GM11168 (cell line): ENCODE data around the gene NLGN4Y.
"Not testable (repeated sequence)": the region's sequence is repeated elsewhere in the genome, so short reads cannot be mapped to it uniquely, and the experiment has no call there.

Experiments
- in situ Hi-C: fragments of 300-500 bp; cut with MboI; formaldehyde crosslinking; loops from one replicate; pipeline ENCODE4 v1.12.0; 2022; ENCODE audit warnings: low sequenced_read_pairs; ENCODE audit not compliant: unreplicated experiment

The NLGN4Y gene

DNA sequence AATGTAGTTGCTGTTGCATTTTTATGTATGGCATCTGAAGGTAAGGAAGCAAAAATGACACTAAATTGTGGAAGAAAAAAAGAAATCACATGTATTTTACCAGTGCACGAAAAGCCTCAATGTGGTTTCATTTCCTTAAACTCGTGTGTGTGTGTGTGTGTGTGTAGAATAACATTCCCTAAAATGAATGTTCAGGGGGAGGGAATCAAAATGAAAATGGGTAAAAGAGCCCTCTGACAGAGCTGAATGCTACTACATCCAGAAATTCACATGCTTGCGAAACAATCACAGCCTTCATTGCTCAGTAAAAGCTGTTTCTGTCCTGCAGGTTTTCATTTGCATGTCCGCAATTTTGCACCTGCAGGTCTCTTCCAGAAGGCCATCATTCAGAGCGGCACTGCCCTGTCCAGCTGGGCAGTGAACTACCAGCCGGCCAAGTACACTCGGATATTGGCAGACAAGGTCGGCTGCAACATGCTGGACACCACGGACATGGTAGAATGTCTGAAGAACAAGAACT lies 305.1 kb downstream of the NLGN4Y start:
- in situ Hi-C loops = no loop called here

DNA sequence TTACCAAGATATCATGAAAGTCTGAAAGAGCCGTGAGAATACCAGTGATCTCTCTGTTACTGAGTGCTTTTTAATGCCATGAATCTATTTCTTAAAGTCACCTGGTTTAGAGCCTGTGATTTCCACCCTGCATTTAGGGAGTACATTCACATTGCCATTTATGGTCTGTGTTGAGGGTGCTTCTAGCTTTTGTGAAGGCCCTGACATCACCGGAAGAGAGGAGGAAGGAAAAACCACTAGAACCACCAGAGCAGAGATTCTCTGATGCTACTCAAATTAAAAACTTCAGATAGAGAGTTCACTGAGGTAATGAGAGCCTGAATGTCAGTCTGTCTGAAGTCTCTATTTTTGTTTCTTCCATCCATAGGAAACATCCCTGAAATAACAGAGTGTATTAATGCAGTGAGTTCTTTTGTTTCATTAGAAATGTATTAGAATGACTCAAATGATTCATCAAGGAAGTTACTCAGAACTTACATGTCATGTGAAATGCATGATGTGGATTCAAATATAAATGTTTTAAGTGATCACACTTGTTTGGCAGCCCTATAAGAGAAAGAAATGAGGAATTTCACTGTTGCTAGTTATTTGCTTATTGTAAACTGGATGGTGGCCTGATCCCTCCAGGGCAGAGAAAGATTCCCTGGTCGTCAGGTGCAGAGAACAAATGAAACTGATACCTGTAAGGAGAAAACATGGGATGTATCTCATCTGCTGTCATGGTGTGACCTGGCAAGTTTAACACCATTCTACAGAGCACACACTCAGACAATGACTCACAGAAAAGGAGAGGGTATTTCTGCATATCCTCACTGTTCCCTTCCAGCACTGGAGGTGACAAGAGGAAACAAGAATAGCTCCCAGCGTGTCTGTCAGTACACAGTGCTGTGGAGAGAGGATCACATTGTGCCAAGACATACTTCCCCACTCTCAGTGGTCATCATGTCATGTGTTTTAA lies 310.1 kb downstream of the NLGN4Y start:
- in situ Hi-C loops = no loop called here

DNA sequence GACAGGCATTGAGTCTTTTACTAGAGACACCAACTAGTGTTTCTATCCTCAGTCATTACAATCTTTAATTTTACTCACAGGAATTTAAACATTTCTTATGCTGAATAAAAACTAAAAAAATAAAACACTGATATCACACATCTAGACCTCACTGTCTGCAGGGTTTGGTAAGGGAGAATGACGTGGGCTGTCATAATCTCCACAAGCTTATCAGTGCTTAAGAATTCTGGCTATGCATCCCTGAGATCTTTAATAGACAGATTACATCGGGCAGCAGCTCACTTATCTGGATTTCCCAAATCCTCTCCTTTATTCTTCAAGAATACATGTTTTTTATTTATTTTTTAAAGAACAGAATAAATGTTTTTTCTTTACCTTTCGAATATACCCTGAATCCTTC lies 313.1 kb downstream of the NLGN4Y start:
- in situ Hi-C loops = no loop called here

DNA sequence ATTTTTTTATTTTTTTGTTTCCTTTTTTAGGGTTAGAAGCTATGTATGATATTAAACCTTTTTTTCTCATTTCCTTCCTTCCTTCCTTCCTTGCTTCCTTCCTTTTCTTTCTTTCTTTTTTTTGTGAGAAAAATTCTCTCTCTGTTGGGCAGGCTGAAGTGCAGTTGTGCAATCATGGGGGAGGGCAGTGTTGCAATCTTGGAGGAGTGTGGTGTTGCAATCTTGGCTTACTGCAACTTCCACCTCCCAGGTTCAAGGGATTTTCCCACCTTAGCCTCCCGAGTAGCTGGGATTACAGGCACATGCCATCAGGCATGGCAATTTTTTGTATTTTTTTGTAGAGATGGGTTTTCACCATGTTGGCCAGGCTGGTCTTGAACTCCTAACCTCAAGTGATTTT lies 326.4 kb downstream of the NLGN4Y start:
- in situ Hi-C loops = no loop called here

DNA sequence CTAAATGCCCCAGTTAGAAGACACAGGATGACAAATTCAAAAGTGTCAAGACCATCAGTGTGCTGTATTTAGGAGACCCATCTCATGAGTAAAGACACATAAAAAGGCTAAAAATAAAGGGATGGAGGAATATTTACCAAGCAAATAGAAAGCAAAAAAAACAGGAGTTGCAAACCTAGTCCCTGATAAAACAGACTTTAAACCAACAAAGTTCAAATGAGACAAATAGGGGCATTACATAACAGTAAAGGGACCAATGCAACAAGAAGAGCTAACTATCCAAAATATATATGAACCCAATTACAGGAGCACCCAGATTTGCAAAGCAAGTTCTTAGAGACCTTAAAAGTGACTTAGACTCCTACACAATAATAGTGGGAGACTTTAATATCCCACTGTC lies 336.1 kb downstream of the NLGN4Y start:
- in situ Hi-C loops = no loop called here

DNA sequence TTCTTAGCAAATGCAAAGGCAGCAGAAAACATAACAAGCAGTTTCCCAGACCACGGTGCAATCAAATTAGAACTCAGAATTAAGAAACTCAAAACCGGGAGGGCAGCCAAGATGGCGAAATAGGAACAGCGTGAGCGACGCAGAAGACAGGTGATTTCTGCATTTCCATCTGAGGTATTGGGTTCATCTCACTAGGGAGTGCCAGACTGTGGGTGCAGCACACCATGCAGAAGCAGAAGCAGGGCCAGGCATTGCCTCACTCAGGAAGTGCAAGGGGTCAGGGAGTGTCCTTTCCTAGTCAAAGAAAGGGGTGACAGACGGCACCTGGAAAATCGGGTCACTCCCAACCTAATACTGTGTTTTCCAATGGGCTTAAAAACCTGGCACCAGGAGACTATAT lies 336.7 kb downstream of the NLGN4Y start:
- in situ Hi-C loops = not testable (repeated sequence)

DNA sequence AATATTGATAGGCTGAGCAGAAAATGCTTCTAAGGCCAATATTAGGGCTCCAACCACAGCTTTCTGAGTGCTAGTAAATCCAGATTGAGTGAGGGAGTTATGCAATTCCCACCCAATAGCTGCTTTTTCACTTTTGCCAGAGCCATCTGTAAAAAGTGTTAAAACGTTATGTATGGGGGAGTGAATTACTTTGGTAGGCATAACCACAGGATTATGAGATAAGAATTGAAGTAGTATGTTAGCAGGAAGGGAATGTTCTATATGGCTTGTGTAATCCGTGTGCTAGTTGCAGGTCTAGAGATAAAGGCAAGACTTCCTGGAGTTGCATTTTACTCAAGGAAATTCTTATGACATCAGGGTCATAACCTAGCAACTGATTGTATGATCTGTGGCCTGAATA lies 347.6 kb downstream of the NLGN4Y start:
- in situ Hi-C loops = no loop called here
